Liver (tissue), 9 donors: ENCODE measurements around the gene ACTR6. TPM values are rescaled to one million over a fixed set of nuclear protein-coding genes. Genes with fewer than 3 reads are reported as not detected.
"Not testable (repeated sequence)": the region's sequence is repeated elsewhere in the genome, so short reads cannot be mapped to it uniquely, and the experiment has no call there.

Source experiments
- DNase-seq: peaks from one replicate; pipeline ENCODE4 v3.0.0-alpha.2; 2017; ENCODE audit warnings: low spot score
- H3K27ac ChIP-seq, 2 donors: one replicate each; pipeline ENCODE4 v1.7.0; 2013; ENCODE audit warnings: inconsistent platforms in 2 of 2, low read length in 2 of 2, control low read depth in 1 of 2, low read depth in 1 of 2, mild to moderate bottlenecking in 1 of 2
- H3K27me3 ChIP-seq, 4 donors: one replicate each; pipeline versions ENCODE4 v1.6.1 to v1.7.0; 2013; ENCODE audit warnings: low read length in 3 of 4, inconsistent platforms in 1 of 4, mild to moderate bottlenecking in 1 of 4, moderate library complexity in 1 of 4; ENCODE audit not compliant: control insufficient read depth in 4 of 4, insufficient read depth in 4 of 4
- H3K36me3 ChIP-seq, 4 donors: one replicate each; pipeline versions ENCODE4 v1.6.1 to v1.7.0; 2013; ENCODE audit warnings: low read length in 3 of 4, mild to moderate bottlenecking in 3 of 4, low read depth in 1 of 4, moderate library complexity in 1 of 4; ENCODE audit not compliant: control insufficient read depth in 4 of 4, insufficient read depth in 3 of 4
- H3K4me1 ChIP-seq, 4 donors: one replicate each; pipeline versions ENCODE4 v1.6.1 to v1.7.0; 2013; ENCODE audit warnings: low read length in 3 of 4, mild to moderate bottlenecking in 3 of 4, moderate library complexity in 1 of 4; ENCODE audit not compliant: control insufficient read depth in 4 of 4, insufficient read depth in 4 of 4
- H3K4me3 ChIP-seq, 3 donors: one replicate each; pipeline versions ENCODE4 v1.6.1 to v1.7.0; 2013; ENCODE audit warnings: low read length in 3 of 3, control low read depth in 1 of 3, low read depth in 1 of 3, mild to moderate bottlenecking in 1 of 3
- H3K9ac ChIP-seq, 2 donors: one replicate each; pipeline ENCODE4 v1.7.0; 2013; ENCODE audit warnings: low read length in 2 of 2, mild to moderate bottlenecking in 2 of 2, moderate library complexity in 2 of 2, control low read depth in 1 of 2, low read depth in 1 of 2
- H3K9me3 ChIP-seq, 4 donors: one replicate each; pipeline versions ENCODE4 v1.6.1 to v1.7.0; 2013; ENCODE audit warnings: low read length in 3 of 4; ENCODE audit not compliant: control insufficient read depth in 4 of 4
- EGR1 ChIP-seq, 2 donors: IDR thresholded peaks; 2 replicates each; pipeline ENCODE4 v1.6.1; 2016 to 2018; ENCODE audit warnings: antibody characterized with exemption in 2 of 2, low read depth in 2 of 2
- FOXA1 ChIP-seq: IDR thresholded peaks from 2 replicates; pipeline ENCODE4 v1.6.1; 2016; ENCODE audit warnings: antibody characterized with exemption
- FOXA2 ChIP-seq: IDR thresholded peaks from 2 replicates; pipeline ENCODE4 v1.6.1; 2016; ENCODE audit warnings: antibody characterized with exemption
- GABPA ChIP-seq, 2 donors: IDR thresholded peaks in 1 of 2; conservative IDR thresholded peaks in 1 of 2; 2 replicates each; pipeline ENCODE4 v1.6.1; 2016; ENCODE audit warnings: antibody characterized with exemption in 2 of 2, mild to moderate bottlenecking in 1 of 2, moderate library complexity in 1 of 2
- HNF4A ChIP-seq, 2 donors: conservative IDR thresholded peaks; 2 replicates each; pipeline ENCODE4 v1.6.1; 2016; ENCODE audit warnings: antibody characterized with exemption in 2 of 2, mild to moderate bottlenecking in 2 of 2
- HNF4G ChIP-seq: IDR thresholded peaks from 2 replicates; pipeline ENCODE4 v1.6.1; 2016; ENCODE audit warnings: antibody characterized with exemption
- JUND ChIP-seq, 2 donors: IDR thresholded peaks; 2 replicates each; pipeline ENCODE4 v1.6.1; 2016; ENCODE audit warnings: antibody characterized with exemption in 2 of 2
- NR2F2 ChIP-seq: IDR thresholded peaks from 2 replicates; pipeline ENCODE4 v1.6.1; 2016; ENCODE audit warnings: antibody characterized with exemption
- RAD21 ChIP-seq, 2 donors: IDR thresholded peaks; 2 replicates each; pipeline ENCODE4 v1.6.1; 2016; ENCODE audit warnings: antibody characterized with exemption in 2 of 2, mild to moderate bottlenecking in 2 of 2
- RXRA ChIP-seq, 2 donors: IDR thresholded peaks; 2 replicates each; pipeline ENCODE4 v1.6.1; 2017 to 2018; ENCODE audit warnings: antibody characterized with exemption in 2 of 2, mild to moderate bottlenecking in 1 of 2
- TAF1 ChIP-seq: conservative IDR thresholded peaks from 2 replicates; pipeline ENCODE4 v1.6.1; 2016; ENCODE audit warnings: antibody characterized with exemption, mild to moderate bottlenecking
- YY1 ChIP-seq: IDR thresholded peaks from 2 replicates; pipeline ENCODE4 v1.6.1; 2016; ENCODE audit warnings: antibody characterized with exemption, mild to moderate bottlenecking
- WGBS: extraction: QIAGEN DNeasy Blood & Tissue Kit; methylation state at CpG from one replicate; pipeline ENCODE4 v1.1.7; 2013; 5-methylcytosine and 5-hydroxymethylcytosine counted together
- polyA plus RNA-seq, 2 donors: library from polyadenylated mRNA; stranded (reverse) in 1 of 2; unstranded in 1 of 2; fragments of 200-250 nt in 1 of 2; fragments of >200 nt in 1 of 2; fragmentation: Nextera tagmentation in 1 of 2; extraction: Ambion mirVana in 1 of 2; gene quantifications; one replicate each; pipeline versions ENCODE4 v1.2.1 to v1.2.3, GENCODE V29; 2013 to 2015
- total RNA-seq, 2 donors: library from RNA; depleted of rRNA; stranded (reverse); fragments of >200 nt; gene quantifications; one replicate each; pipeline ENCODE4 v1.2.3, GENCODE V29; 2014
- TF ChIP-seq, protein P1 (sequence below): IDR thresholded peaks from 2 replicates; pipeline ENCODE4 v1.6.1; 2016; ENCODE audit warnings: antibody characterized with exemption
- TF ChIP-seq, protein P2 (sequence below): IDR thresholded peaks from 2 replicates; pipeline ENCODE4 v1.6.1; 2016; ENCODE audit warnings: antibody characterized with exemption
- TF ChIP-seq, protein P3 (sequence below): IDR thresholded peaks from 2 replicates; pipeline ENCODE4 v1.6.1; 2016; ENCODE audit warnings: antibody characterized with exemption
- TF ChIP-seq, protein P4 (sequence below): IDR thresholded peaks from 2 replicates; pipeline ENCODE4 v1.6.1; 2016; ENCODE audit warnings: antibody characterized with exemption, mild to moderate bottlenecking
- donor health status: healthy.
- donor health status: healthy.
- donor health status: healthy.
- donor health status: healthy.
- donor health status: healthy.

ACTR6 gene
- total and polyA plus RNA-seq, 4 donors, result 6.9 to 9.7 (median 8.7) TPM

DNA sequence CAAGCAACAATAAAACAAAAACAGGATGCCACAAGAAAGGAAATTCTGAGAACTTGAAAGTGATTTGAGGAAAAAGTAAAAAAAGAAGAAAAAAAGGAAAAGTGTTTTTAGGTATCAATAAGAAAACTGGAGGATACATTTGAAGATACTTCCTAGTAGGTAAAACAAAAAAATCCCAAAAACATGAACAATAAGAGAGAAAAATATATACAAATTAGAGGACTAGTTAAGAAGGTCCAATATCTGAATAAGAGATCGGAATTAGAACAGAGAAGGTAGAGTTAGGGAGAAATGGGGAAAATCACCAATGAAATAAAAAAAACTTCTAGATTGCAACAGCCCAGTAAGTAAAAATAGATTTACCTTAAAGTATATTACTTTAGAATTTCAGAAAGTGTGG lies 57.5 kb downstream of the ACTR6 start:
- TF ChIP-seq EGR1 (IDR thresholded peaks at IDR 0.05; ENCODE audit: low read depth in 2 of 2) (no peak), FOXA2 (no peak), HNF4A (conservative IDR thresholded peaks at IDR 0.05) (no peak), RXRA (IDR thresholded peaks at IDR 0.05) (no peak), RAD21 (IDR thresholded peaks at IDR 0.05) (no peak), TAF1 (no peak), NR2F2 (no peak), YY1 (no peak), JUND (IDR thresholded peaks at IDR 0.05) (no peak), GABPA (IDR thresholded peaks at IDR 0.05 in 1 of 2, conservative IDR thresholded peaks at IDR 0.05 in 1 of 2) (no peak), HNF4G (no peak), FOXA1 (no peak)
- TF ChIP-seq, protein P1, sequence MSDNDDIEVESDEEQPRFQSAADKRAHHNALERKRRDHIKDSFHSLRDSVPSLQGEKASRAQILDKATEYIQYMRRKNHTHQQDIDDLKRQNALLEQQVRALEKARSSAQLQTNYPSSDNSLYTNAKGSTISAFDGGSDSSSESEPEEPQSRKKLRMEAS, result no peak
- TF ChIP-seq, protein P2, sequence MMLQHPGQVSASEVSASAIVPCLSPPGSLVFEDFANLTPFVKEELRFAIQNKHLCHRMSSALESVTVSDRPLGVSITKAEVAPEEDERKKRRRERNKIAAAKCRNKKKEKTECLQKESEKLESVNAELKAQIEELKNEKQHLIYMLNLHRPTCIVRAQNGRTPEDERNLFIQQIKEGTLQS, result no peak
- TF ChIP-seq, protein P3, sequence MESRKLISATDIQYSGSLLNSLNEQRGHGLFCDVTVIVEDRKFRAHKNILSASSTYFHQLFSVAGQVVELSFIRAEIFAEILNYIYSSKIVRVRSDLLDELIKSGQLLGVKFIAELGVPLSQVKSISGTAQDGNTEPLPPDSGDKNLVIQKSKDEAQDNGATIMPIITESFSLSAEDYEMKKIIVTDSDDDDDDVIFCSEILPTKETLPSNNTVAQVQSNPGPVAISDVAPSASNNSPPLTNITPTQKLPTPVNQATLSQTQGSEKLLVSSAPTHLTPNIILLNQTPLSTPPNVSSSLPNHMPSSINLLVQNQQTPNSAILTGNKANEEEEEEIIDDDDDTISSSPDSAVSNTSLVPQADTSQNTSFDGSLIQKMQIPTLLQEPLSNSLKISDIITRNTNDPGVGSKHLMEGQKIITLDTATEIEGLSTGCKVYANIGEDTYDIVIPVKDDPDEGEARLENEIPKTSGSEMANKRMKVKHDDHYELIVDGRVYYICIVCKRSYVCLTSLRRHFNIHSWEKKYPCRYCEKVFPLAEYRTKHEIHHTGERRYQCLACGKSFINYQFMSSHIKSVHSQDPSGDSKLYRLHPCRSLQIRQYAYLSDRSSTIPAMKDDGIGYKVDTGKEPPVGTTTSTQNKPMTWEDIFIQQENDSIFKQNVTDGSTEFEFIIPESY, result no peak
- TF ChIP-seq, protein P4, sequence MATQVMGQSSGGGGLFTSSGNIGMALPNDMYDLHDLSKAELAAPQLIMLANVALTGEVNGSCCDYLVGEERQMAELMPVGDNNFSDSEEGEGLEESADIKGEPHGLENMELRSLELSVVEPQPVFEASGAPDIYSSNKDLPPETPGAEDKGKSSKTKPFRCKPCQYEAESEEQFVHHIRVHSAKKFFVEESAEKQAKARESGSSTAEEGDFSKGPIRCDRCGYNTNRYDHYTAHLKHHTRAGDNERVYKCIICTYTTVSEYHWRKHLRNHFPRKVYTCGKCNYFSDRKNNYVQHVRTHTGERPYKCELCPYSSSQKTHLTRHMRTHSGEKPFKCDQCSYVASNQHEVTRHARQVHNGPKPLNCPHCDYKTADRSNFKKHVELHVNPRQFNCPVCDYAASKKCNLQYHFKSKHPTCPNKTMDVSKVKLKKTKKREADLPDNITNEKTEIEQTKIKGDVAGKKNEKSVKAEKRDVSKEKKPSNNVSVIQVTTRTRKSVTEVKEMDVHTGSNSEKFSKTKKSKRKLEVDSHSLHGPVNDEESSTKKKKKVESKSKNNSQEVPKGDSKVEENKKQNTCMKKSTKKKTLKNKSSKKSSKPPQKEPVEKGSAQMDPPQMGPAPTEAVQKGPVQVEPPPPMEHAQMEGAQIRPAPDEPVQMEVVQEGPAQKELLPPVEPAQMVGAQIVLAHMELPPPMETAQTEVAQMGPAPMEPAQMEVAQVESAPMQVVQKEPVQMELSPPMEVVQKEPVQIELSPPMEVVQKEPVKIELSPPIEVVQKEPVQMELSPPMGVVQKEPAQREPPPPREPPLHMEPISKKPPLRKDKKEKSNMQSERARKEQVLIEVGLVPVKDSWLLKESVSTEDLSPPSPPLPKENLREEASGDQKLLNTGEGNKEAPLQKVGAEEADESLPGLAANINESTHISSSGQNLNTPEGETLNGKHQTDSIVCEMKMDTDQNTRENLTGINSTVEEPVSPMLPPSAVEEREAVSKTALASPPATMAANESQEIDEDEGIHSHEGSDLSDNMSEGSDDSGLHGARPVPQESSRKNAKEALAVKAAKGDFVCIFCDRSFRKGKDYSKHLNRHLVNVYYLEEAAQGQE, result no peak
- no peak for DNase-seq
- Histone ChIP-seq H3K27me3 (no peaks in the 10 kb centered on the region), H3K9ac (no peak overlapping the region), H3K9me3 (no peaks in the 10 kb centered on the region), H3K4me3 (no peak overlapping the region), H3K27ac (no peak overlapping the region), H3K36me3 (no peaks in the 10 kb centered on the region), H3K4me1 (peaks cover 0 to 5% (median 2%) of the 10 kb centered on the region in 4 donors)
- WGBS, result 99% methylated on average over 1 of the region's 1 CpG

DNA sequence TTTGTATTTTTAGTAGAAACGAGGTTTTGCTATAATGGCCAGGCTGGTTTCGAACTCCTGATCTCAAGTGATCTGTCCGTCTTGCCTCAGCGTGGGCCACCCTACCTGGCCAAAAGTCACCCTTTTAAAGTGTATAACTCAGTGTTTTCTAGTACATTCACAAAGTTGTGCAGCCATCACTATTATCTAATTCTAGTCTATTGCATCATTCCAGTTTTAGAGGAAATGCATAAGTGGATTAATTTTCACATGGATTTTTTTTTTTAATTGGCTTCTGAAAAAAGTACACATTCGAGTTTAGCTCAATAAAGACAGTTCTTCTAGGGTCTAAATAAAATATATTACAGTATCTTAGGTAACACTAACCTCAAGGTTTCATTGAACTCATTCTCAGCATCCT lies 62.5 kb downstream of the ACTR6 start:
- 92% methylated on average over 5 of the region's 5 CpGs for WGBS
- Histone ChIP-seq H3K27ac (no peak overlapping the region), H3K4me1 (peaks cover 0 to 7% (median 4%) of the 10 kb centered on the region in 4 donors), H3K9me3 (no peaks in the 10 kb centered on the region), H3K9ac (no peak overlapping the region), H3K27me3 (no peaks in the 10 kb centered on the region), H3K36me3 (no peaks in the 10 kb centered on the region), H3K4me3 (no peak overlapping the region)
- TF ChIP-seq EGR1 (IDR thresholded peaks at IDR 0.05; ENCODE audit: low read depth in 2 of 2), result no peak
- DNase-seq, result no peak

DNA sequence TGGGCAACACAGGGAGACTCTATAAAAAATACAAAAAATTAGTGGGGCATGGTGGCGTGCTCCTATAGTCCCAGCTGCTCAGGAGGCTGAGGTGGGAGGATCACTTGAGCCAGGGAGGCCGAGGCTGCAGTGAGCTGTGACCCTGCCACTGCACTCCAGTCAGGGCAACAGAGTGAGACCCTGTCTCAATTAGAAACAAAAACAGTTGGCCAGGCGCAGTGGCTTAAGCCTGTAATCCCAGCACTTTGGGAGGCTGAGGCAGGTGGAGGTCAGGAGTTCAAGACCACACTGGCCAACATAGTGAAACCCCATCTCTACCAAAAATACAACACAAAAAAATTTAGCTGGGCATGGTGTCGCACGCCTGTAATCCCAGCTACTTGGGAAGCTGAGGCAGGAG lies 64.5 kb downstream of the ACTR6 start:
- H3K36me3 ChIP-seq, H3K27ac ChIP-seq, H3K27me3 ChIP-seq, H3K4me3 ChIP-seq, DNase-seq, H3K9me3 ChIP-seq, H3K9ac ChIP-seq: not testable (repeated sequence)
- 96% methylated on average over 5 of the region's 5 CpGs for WGBS
- peaks cover 3 to 19% (median 16%) of the 10 kb centered on the region in 4 donors for H3K4me1 ChIP-seq
